Adrenal gland (tissue), 5 donors: ENCODE data around the gene PHLDA3.

Experiments
- POLR2A ChIP-seq, 2 donors: fragments of 450-650 bp; IDR thresholded peaks; one replicate each; pipeline ENCODE4 v1.6.1; 2017; ENCODE audit warnings: antibody characterized with exemption in 2 of 2, mild to moderate bottlenecking in 2 of 2, moderate library complexity in 1 of 2
- TF ChIP-seq, protein P1 (sequence below), 6 experiments: fragments of 450-650 bp in 4 of 6; fragments of 200-600 bp in 2 of 6; sonication (generic) in 1 of 6; IDR thresholded peaks; 1 replicate in 5 of 6; 2 replicates in 1 of 6; pipeline versions ENCODE4 v1.5.1 to v1.8.0; 2016 to 2021; ENCODE audit warnings: antibody characterized with exemption in 6 of 6, mild to moderate bottlenecking in 2 of 6, moderate library complexity in 1 of 6
- donor health status: DM: no; HTN: no; CAD: no.

DNA sequence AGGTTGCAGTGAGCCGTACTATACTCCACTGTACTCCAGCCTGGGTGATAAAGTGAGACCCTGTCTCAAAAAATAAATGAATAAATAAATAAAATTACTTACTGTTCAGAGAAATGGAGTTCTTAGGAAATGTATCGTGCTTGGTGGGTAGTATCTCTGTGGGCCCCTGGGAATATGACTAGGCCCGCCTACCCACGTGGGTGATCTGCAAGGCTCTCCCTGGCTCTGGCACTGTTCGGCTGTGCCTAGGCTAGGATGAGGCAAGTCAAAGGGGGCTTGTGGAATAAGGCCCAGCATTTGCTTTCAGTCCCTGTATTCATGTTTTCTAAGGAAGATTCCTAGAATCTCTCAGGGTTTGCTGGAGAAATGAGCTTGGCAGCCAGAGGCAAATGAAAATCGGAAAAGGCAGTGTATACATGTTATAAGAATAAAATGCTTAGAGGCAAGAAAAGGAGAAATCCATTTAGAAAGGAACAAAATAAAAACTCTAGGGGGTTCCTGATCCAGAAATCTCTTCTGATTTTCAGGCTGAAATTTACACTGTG is 42.5 kb upstream of the PHLDA3 start:
- TF ChIP-seq, protein P1, sequence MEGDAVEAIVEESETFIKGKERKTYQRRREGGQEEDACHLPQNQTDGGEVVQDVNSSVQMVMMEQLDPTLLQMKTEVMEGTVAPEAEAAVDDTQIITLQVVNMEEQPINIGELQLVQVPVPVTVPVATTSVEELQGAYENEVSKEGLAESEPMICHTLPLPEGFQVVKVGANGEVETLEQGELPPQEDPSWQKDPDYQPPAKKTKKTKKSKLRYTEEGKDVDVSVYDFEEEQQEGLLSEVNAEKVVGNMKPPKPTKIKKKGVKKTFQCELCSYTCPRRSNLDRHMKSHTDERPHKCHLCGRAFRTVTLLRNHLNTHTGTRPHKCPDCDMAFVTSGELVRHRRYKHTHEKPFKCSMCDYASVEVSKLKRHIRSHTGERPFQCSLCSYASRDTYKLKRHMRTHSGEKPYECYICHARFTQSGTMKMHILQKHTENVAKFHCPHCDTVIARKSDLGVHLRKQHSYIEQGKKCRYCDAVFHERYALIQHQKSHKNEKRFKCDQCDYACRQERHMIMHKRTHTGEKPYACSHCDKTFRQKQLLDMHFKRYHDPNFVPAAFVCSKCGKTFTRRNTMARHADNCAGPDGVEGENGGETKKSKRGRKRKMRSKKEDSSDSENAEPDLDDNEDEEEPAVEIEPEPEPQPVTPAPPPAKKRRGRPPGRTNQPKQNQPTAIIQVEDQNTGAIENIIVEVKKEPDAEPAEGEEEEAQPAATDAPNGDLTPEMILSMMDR (IDR thresholded peaks at IDR 0.05), result no peak
- TF ChIP-seq POLR2A (IDR thresholded peaks at IDR 0.05), result no peak
